Measurements from ENCODE around the gene SLC1A7.
A peak's percentile ranks its signal among the peaks of the same experiment; 100 is the strongest.

The SLC1A7 gene

GRCh38 chr1:53114581-53115400, 27.6 kb downstream of the SLC1A7 start:
- no peak for DNase-seq

- DNase-seq, result no peak
These were observed 28.3 kb downstream of the SLC1A7 start for GRCh38 chr1:53114090-53114489.

- DNase-seq, result no peak
These were observed 29.6 kb downstream of the SLC1A7 start for GRCh38 chr1:53112861-53113260.

- DNase-seq, result peak; percentile 74
These were observed 30.1 kb downstream of the SLC1A7 start for GRCh38 chr1:53112271-53112774.

- no peak for DNase-seq
These were observed 30.7 kb downstream of the SLC1A7 start for GRCh38 chr1:53111693-53112092.

GRCh38 chr1:53111073-53111556, 31.3 kb downstream of the SLC1A7 start:
- no peak for DNase-seq

GRCh38 chr1:53110370-53111072, 31.9 kb downstream of the SLC1A7 start:
- no peak for DNase-seq

- no peak for DNase-seq
These were observed 33.5 kb downstream of the SLC1A7 start for GRCh38 chr1:53108646-53109580.

- peak; percentile 59 for DNase-seq
These were observed 34.7 kb downstream of the SLC1A7 start for GRCh38 chr1:53107570-53108322.

- no peak for DNase-seq
These were observed 35.3 kb downstream of the SLC1A7 start for GRCh38 chr1:53107090-53107489.

- no peak for DNase-seq
These were observed 38.0 kb downstream of the SLC1A7 start for GRCh38 chr1:53104289-53104913.

GRCh38 chr1:53094533-53094919, 47.9 kb downstream of the SLC1A7 start:
- DNase-seq, result no peak

- no peak for DNase-seq
These were observed 48.5 kb downstream of the SLC1A7 start for GRCh38 chr1:53093778-53094532.

GRCh38 chr1:53093451-53093754, 49.0 kb downstream of the SLC1A7 start:
- no peak for DNase-seq

- DNase-seq, result no peak
These were observed 49.6 kb downstream of the SLC1A7 start for GRCh38 chr1:53092659-53093450.

GRCh38 chr1:53091841-53092645, 50.4 kb downstream of the SLC1A7 start:
- no peak for DNase-seq

- DNase-seq, result no peak
These were observed 52.0 kb downstream of the SLC1A7 start for GRCh38 chr1:53090227-53091147.

All from HCEC 1CT (cell line).